Measurements from ENCODE around the gene DLX4. TPM values are rescaled to one million over a fixed set of nuclear protein-coding genes. Genes with fewer than 3 reads are reported as not detected.

Gene DLX4
- total RNA-seq, 3 donors from 2014 or later: 0.73 to 1.1 (median 0.99) TPM

- Mint-ChIP-seq H3K4me3 (no peak overlapping the region), H3K9me3 (no peaks in the 10 kb centered on the region), H3K4me1 (ENCODE audit: low read depth) (no peaks in the 10 kb centered on the region), H3K27me3 (ENCODE audit: low read depth) (peaks cover 67% of the 10 kb centered on the region), H3K36me3 (ENCODE audit: insufficient read depth) (no peaks in the 10 kb centered on the region)
- DNase-seq: no peak
- no peak for ATAC-seq
Measured at GRCh38 chr17:49984283-49984682, 15.3 kb downstream of the DLX4 start.

GRCh38 chr17:49984776-49985175 lies 15.8 kb downstream of the DLX4 start:
- no peak for ATAC-seq
- Mint-ChIP-seq H3K4me3 (no peak overlapping the region), H3K27me3 (ENCODE audit: low read depth) (peaks cover 66% of the 10 kb centered on the region), H3K36me3 (ENCODE audit: insufficient read depth) (no peaks in the 10 kb centered on the region), H3K4me1 (ENCODE audit: low read depth) (no peaks in the 10 kb centered on the region), H3K9me3 (no peaks in the 10 kb centered on the region)
- DNase-seq: no peak

GRCh38 chr17:49985310-49985990 lies 16.5 kb downstream of the DLX4 start:
- no peak for DNase-seq
- no peaks in the 10 kb centered on the region for H3K4me1 Mint-ChIP-seq (ENCODE audit: low read depth)
- no peaks in the 10 kb centered on the region for H3K36me3 Mint-ChIP-seq (ENCODE audit: insufficient read depth)
- ATAC-seq: no peak
- H3K9me3 Mint-ChIP-seq: no peaks in the 10 kb centered on the region
- no peak overlapping the region for H3K4me3 Mint-ChIP-seq
- H3K27me3 Mint-ChIP-seq (ENCODE audit: low read depth): peaks cover 65% of the 10 kb centered on the region

GRCh38 chr17:49986396-49987289 lies 17.7 kb downstream of the DLX4 start:
- peaks cover 65% of the 10 kb centered on the region for H3K27me3 Mint-ChIP-seq (ENCODE audit: low read depth)
- ATAC-seq: no peak
- H3K4me3 Mint-ChIP-seq: no peak overlapping the region
- H3K36me3 Mint-ChIP-seq (ENCODE audit: insufficient read depth): no peaks in the 10 kb centered on the region
- H3K4me1 Mint-ChIP-seq (ENCODE audit: low read depth): no peaks in the 10 kb centered on the region
- no peak for DNase-seq
- H3K9me3 Mint-ChIP-seq: no peaks in the 10 kb centered on the region

GRCh38 chr17:49987290-49987585 lies 18.2 kb downstream of the DLX4 start:
- H3K27me3 Mint-ChIP-seq (ENCODE audit: low read depth): peaks cover 66% of the 10 kb centered on the region
- H3K4me3 Mint-ChIP-seq: no peak overlapping the region
- no peaks in the 10 kb centered on the region for H3K36me3 Mint-ChIP-seq (ENCODE audit: insufficient read depth)
- no peaks in the 10 kb centered on the region for H3K9me3 Mint-ChIP-seq
- DNase-seq (no peak), ATAC-seq (no peak)
- no peaks in the 10 kb centered on the region for H3K4me1 Mint-ChIP-seq (ENCODE audit: low read depth)

- Mint-ChIP-seq H3K4me3 (no peak overlapping the region), H3K27me3 (ENCODE audit: low read depth) (peaks cover 64% of the 10 kb centered on the region), H3K36me3 (ENCODE audit: insufficient read depth) (no peaks in the 10 kb centered on the region), H3K9me3 (no peaks in the 10 kb centered on the region), H3K4me1 (ENCODE audit: low read depth) (peaks cover 2% of the 10 kb centered on the region)
- no peak for DNase-seq
- ATAC-seq: no peak
Measured at GRCh38 chr17:49987681-49988441, 18.9 kb downstream of the DLX4 start.

GRCh38 chr17:49989518-49989880 lies 20.5 kb downstream of the DLX4 start:
- no peak for ATAC-seq
- no peak for DNase-seq
- Mint-ChIP-seq H3K4me3 (no peak overlapping the region), H3K36me3 (ENCODE audit: insufficient read depth) (no peaks in the 10 kb centered on the region), H3K4me1 (ENCODE audit: low read depth) (peaks cover 12% of the 10 kb centered on the region), H3K9me3 (no peaks in the 10 kb centered on the region), H3K27me3 (ENCODE audit: low read depth) (peaks cover 67% of the 10 kb centered on the region)

- ATAC-seq (no peak), DNase-seq (no peak)
- no peaks in the 10 kb centered on the region for H3K9me3 Mint-ChIP-seq
- peaks cover 16% of the 10 kb centered on the region for H3K4me1 Mint-ChIP-seq (ENCODE audit: low read depth)
- H3K27me3 Mint-ChIP-seq (ENCODE audit: low read depth): peaks cover 74% of the 10 kb centered on the region
- H3K4me3 Mint-ChIP-seq: no peak overlapping the region
- H3K36me3 Mint-ChIP-seq (ENCODE audit: insufficient read depth): no peaks in the 10 kb centered on the region
Measured at GRCh38 chr17:49990331-49990730, 21.3 kb downstream of the DLX4 start.

- no peaks in the 10 kb centered on the region for H3K9me3 Mint-ChIP-seq
- no peaks in the 10 kb centered on the region for H3K36me3 Mint-ChIP-seq (ENCODE audit: insufficient read depth)
- DNase-seq (no peak), ATAC-seq (no peak)
- H3K27me3 Mint-ChIP-seq (ENCODE audit: low read depth): peaks cover 77% of the 10 kb centered on the region
- peaks cover 16% of the 10 kb centered on the region for H3K4me1 Mint-ChIP-seq (ENCODE audit: low read depth)
- no peak overlapping the region for H3K4me3 Mint-ChIP-seq
Measured at GRCh38 chr17:49990921-49991320, 21.9 kb downstream of the DLX4 start.

- no peak for ATAC-seq
- H3K27me3 Mint-ChIP-seq (ENCODE audit: low read depth): peaks cover 81% of the 10 kb centered on the region
- H3K4me3 Mint-ChIP-seq: no peak overlapping the region
- no peaks in the 10 kb centered on the region for H3K9me3 Mint-ChIP-seq
- DNase-seq: no peak
- H3K4me1 Mint-ChIP-seq (ENCODE audit: low read depth): peaks cover 20% of the 10 kb centered on the region
- no peaks in the 10 kb centered on the region for H3K36me3 Mint-ChIP-seq (ENCODE audit: insufficient read depth)
Measured at GRCh38 chr17:49991409-49991808, 22.4 kb downstream of the DLX4 start.

- peak overlapping the region; percentile 65 for H3K4me3 Mint-ChIP-seq
Measured at GRCh38 chr17:49992191-49992932, 23.4 kb downstream of the DLX4 start.

GRCh38 chr17:49992933-49993422 lies 24.0 kb downstream of the DLX4 start:
- H3K9me3 Mint-ChIP-seq: no peaks in the 10 kb centered on the region
- H3K36me3 Mint-ChIP-seq (ENCODE audit: insufficient read depth): no peaks in the 10 kb centered on the region
- H3K4me3 Mint-ChIP-seq: peak overlapping the region; percentile 65
- ATAC-seq (no peak), DNase-seq (no peak)
- H3K4me1 Mint-ChIP-seq (ENCODE audit: low read depth): peaks cover 26% of the 10 kb centered on the region
- peaks cover 77% of the 10 kb centered on the region for H3K27me3 Mint-ChIP-seq (ENCODE audit: low read depth)

More at GRCh38 chr17:49992191-49992932, 23.4 kb downstream of the DLX4 start:
- H3K27me3 Mint-ChIP-seq (ENCODE audit: low read depth): peaks cover 78% of the 10 kb centered on the region
- ATAC-seq: no peak
- no peaks in the 10 kb centered on the region for H3K9me3 Mint-ChIP-seq
- no peaks in the 10 kb centered on the region for H3K36me3 Mint-ChIP-seq (ENCODE audit: insufficient read depth)
- peaks cover 25% of the 10 kb centered on the region for H3K4me1 Mint-ChIP-seq (ENCODE audit: low read depth)
- no peak for DNase-seq

- Mint-ChIP-seq H3K27me3 (ENCODE audit: low read depth) (peaks cover 78% of the 10 kb centered on the region), H3K36me3 (ENCODE audit: insufficient read depth) (no peaks in the 10 kb centered on the region), H3K4me3 (peak overlapping the region; percentile 79), H3K4me1 (ENCODE audit: low read depth) (peaks cover 27% of the 10 kb centered on the region), H3K9me3 (no peaks in the 10 kb centered on the region)
- DNase-seq (no peak), ATAC-seq (peak; percentile 30 to 31)
Measured at GRCh38 chr17:49993423-49994060, 24.6 kb downstream of the DLX4 start.
